Measurements from ENCODE around the gene PARP3.
"Not testable (repeated sequence)": the region's sequence is repeated elsewhere in the genome, so short reads cannot be mapped to it uniquely, and the experiment has no call there.

Gene PARP3

GRCh38 chr3:51983578-51984268, 41.6 kb downstream of the PARP3 start:
- DNase-seq (ENCODE audit: low read depth in 3 of 3, low spot score in 1 of 3) = no peak

- DNase-seq (ENCODE audit: low read depth in 3 of 3, low spot score in 1 of 3) = no peak
Measured at GRCh38 chr3:51984269-51984647, 42.1 kb downstream of the PARP3 start.

- no peak for DNase-seq (ENCODE audit: low read depth in 3 of 3, low spot score in 1 of 3)
Measured at GRCh38 chr3:51985063-51985462, 42.9 kb downstream of the PARP3 start.

- DNase-seq (ENCODE audit: low read depth in 3 of 3, low spot score in 1 of 3) = no peak
Measured at GRCh38 chr3:51986010-51986947, 44.1 kb downstream of the PARP3 start.

- no peak for DNase-seq (ENCODE audit: low read depth in 3 of 3, low spot score in 1 of 3)
Measured at GRCh38 chr3:51987568-51987967, 45.4 kb downstream of the PARP3 start.

- DNase-seq (ENCODE audit: low read depth in 3 of 3, low spot score in 1 of 3) = no peak
Measured at GRCh38 chr3:51988286-51989146, 46.4 kb downstream of the PARP3 start.

- DNase-seq (ENCODE audit: low read depth in 3 of 3, low spot score in 1 of 3) = not testable (repeated sequence)
Measured at GRCh38 chr3:51990501-51990971, 48.4 kb downstream of the PARP3 start.

- no peak for DNase-seq (ENCODE audit: low read depth in 3 of 3, low spot score in 1 of 3)
Measured at GRCh38 chr3:51992017-51992682, 50.0 kb downstream of the PARP3 start.

- not testable (repeated sequence) for DNase-seq (ENCODE audit: low read depth in 3 of 3, low spot score in 1 of 3)
Measured at GRCh38 chr3:51993657-51994056, 51.5 kb downstream of the PARP3 start.

GRCh38 chr3:51994530-51994929, 52.4 kb downstream of the PARP3 start:
- DNase-seq (ENCODE audit: low read depth in 3 of 3, low spot score in 1 of 3) = no peak

GRCh38 chr3:51995346-51996163, 53.4 kb downstream of the PARP3 start, which contains the start of gene RPL29:
Gene RPL29 (minus strand): TSS chr3:51995895. CDS start chr3:51995461, 434 bp downstream.
- DNase-seq (ENCODE audit: low read depth in 3 of 3, low spot score in 1 of 3) = peak; percentile 79 to 84 (median 83)

- no peak for DNase-seq (ENCODE audit: low read depth in 3 of 3, low spot score in 1 of 3)
Measured at GRCh38 chr3:51997172-51997571, 55.0 kb downstream of the PARP3 start.

GRCh38 chr3:51997935-51998596, 55.9 kb downstream of the PARP3 start:
- no peak for DNase-seq (ENCODE audit: low read depth in 3 of 3, low spot score in 1 of 3)
